ENCODE measurements around the gene EFNA4.
A peak's percentile ranks its signal among the peaks of the same experiment; 100 is the strongest.

EFNA4 gene, protein sequence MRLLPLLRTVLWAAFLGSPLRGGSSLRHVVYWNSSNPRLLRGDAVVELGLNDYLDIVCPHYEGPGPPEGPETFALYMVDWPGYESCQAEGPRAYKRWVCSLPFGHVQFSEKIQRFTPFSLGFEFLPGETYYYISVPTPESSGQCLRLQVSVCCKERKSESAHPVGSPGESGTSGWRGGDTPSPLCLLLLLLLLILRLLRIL

DNA sequence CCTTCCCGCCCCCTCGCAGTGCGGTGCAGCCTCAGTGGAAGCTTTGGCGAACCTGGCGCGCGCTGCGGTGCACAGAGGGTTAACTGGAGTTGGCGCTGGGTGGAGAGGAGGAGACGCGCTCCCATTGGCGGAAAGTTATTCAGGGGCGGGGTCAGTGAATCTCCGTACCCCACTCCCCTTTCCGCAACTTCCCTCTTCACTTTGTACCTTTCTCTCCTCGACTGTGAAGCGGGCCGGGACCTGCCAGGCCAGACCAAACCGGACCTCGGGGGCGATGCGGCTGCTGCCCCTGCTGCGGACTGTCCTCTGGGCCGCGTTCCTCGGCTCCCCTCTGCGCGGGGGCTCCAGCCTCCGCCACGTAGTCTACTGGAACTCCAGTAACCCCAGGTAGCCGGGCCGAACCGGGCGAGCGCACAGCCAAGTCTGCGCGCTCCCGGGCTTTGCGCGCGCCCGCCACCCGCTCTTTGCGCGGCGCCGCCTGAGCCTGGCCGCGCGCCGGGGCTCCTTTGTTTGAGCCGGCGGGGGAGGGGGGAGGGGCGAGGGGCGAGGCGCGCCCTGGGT lies at the start of gene EFNA4:
Gene EFNA4 (plus strand): TSS at position 191 of the 561 bp plus-strand sequence. CDS start 84 bp downstream, at position 275.
- peak; percentile 83 for DNase-seq

DNA sequence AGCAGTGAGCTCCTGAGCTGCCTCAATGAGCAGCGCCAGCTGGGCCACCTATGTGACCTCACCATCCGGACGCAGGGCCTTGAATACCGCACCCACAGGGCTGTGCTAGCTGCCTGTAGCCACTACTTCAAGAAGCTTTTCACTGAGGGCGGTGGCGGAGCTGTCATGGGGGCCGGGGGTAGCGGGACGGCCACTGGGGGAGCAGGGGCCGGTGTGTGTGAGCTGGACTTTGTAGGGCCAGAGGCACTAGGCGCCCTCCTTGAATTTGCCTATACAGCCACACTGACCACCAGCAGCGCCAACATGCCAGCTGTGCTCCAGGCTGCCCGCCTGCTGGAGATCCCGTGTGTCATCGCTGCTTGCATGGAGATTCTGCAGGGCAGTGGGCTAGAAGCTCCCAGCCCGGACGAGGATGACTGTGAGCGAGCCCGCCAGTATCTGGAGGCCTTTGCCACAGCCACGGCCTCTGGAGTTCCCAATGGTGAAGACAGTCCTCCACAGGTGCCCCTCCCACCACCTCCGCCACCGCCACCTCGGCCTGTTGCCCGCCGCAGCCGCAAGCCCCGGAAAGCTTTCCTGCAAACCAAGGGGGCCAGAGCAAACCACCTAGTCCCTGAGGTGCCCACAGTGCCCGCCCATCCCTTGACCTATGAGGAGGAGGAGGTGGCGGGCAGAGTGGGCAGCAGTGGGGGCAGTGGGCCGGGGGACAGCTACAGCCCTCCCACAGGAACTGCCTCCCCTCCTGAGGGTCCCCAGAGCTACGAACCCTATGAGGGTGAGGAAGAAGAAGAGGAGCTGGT lies 48.6 kb upstream of the EFNA4 start:
- DNase-seq = no peak

DNA sequence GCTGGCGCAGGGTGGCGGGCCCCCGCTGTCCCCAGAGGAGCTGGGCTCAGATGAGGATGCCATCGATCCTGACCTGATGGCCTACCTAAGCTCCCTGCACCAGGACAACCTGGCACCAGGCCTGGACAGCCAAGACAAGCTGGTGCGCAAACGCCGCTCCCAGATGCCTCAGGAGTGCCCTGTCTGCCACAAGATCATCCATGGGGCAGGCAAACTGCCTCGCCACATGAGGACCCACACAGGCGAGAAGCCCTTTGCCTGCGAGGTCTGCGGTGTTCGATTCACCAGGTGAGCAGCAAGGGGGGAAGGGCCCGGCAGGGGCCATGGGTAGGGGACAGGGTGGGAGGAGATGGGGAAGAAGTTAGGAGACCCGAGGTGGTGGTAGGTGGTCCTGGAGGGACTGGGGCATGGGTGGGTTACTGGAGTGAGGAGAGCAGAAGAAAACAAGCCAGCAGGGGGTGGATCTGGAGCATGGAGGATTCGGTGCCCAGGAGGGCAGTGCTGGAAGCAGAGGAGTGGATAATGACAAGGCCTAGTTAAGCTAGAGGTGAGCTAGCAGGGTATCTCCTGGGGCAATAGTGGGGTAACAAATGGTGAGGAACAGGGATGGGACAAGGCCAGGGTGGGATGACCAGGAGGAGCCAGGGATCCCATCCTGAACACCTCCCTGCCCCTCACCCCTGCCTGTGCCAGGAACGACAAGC lies 47.9 kb upstream of the EFNA4 start:
- DNase-seq = no peak

DNA sequence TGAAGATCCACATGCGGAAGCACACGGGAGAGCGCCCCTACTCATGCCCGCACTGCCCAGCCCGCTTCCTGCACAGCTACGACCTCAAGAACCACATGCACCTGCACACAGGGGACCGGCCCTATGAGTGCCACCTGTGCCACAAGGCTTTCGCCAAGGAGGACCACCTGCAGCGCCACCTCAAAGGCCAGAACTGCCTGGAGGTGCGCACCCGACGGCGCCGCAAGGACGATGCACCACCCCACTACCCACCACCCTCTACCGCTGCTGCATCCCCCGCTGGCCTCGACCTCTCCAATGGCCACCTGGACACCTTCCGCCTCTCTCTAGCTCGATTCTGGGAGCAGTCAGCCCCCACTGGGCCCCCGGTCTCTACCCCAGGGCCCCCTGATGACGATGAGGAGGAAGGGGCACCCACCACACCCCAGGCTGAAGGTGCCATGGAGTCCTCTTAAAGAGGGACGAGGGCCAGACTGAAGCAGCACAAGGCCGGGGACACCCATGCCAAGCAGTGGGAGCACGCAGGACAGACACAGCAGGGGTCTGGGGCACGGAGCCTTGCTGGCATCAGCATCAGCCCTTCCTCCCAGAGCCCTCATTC lies 47.2 kb upstream of the EFNA4 start:
- DNase-seq = no peak

DNA sequence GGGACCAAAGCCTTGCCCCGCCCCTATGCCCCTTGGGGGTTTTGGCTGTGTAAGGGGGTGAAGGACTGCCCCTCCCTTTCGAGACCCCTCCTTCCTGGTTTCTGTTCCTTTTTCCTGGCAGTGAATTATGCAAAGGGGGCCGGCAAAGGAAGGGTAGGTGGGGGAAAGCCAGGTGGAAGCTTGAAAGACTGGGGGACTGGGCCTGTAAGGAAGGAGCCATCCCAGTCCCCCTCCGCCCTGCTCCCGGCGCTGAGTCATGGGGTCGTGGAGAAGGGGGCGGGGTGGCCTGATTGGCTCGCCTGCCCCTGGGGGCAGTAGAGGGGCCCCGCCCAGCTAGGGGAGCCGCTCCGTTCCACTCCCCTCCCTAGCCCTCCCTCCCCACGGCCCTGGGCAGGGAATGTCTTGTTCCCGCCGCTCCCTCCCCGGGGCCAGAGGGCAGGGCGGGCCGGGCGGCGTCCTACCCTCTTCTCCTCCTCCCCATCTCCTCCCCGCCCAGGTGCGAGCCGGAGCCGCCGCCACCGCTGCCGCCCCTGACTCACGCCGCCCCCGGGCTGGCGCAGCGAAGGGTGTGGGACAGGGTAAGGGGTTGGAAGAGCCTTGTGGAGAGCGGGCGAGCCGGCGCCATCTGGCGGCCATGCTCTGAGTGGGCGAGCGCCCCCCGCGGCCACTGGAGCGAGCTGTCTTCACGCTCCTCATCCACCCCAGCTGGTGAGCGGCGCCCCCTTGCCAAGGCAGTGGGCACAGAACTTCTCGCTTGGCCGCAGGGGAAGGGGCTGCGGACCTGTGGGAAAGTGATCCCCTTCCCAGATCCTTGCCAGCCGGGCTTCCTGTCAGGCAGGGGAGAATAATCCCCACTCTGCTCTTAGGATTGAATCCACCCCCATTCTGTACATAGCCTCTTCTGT lies 46.2 kb upstream of the EFNA4 start:
- DNase-seq = peak; percentile 94

DNA sequence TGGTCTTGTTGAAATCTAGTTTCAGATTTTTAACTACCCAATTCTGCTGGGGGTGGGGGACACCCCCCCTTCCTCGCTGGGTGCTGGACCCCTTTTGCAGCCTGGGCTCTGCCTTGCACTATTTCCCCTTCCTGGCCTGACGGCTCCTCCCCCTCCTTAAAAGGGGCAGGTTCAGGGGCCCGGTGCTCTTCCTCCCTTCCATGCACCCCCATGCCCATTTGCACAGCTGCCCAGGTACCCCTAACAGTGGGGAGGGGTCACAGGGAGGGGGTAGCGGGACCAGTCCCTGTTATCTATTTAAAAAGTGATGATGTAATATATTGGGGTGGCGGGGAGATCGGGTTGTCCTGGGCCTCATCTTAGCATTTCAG lies 45.6 kb upstream of the EFNA4 start:
- DNase-seq = no peak

DNA sequence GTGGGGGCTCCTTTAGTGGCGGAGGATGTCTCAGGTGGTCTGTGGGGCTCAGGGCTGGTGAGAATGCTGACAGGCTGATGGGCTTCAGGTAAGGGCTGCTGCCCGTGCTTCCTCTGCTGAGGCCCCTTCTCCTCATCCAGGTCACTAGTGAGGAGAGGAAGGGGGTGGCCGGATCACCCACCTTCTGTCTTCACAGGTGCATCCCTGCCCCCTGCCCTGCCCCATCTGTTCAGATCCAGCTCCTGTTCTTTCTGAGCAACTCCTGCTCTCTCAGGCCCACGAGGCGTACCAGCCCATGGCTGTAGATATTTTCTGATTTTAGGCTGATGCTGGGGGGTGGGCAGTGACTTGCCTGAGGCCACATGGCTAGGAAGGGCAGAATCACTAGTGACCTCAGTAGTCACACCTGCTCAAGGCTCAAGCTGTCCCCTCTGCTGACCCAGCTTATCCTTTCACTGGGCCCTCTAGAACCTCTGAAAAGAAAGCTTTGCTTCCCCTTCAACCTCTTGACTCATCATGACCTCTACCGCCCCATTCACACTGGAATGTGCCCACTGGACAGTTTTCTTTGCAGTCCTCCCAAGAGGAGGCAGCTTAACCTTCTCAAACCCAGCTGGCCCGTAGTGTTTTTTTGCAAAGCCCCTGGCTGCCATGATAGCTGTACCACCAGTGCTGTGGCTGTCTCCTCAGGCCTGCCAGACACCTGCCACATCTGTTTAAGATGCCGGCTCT lies 44.8 kb upstream of the EFNA4 start:
- no peak for DNase-seq

DNA sequence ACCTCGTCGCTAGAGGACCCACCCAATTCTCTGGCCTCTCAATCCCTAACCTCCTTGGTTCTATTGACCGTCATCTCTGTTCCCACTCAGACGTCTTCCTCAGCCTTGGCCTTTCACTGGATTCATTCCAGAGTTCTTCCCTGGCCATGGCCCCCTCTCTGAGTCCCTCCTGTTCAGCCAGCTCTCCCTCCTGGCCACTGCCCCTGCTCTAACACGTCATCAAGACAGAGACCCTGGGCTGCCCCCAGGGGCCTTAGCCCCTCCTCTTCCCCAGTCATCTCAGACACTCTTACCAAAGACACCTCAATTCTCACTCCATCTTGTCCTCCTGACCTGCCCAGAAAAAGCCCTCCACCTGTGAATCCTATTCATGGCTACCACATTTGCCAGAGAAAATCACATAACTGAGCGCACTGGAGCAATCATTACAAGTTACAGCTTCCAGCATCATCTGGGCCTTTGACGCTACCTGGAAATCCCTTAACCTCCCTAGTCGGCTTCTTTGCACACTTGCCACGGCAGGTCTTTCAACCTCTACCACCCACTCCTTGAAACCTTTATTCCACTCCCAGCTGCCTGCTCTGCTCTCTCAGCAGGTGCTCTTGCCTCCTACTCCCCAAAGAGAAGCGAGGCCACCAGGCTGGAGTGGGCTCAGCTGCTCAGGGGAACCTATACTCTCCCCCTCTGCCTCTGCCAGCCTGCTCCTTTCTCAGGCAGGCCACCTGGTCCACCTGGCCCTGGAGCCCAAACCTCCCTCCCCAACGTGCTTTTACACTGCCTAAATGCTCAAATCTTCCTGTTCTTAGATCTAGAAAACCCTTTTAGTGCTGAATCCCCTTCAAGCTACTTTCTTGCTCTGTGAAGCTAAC lies 43.9 kb upstream of the EFNA4 start:
- no peak for DNase-seq

DNA sequence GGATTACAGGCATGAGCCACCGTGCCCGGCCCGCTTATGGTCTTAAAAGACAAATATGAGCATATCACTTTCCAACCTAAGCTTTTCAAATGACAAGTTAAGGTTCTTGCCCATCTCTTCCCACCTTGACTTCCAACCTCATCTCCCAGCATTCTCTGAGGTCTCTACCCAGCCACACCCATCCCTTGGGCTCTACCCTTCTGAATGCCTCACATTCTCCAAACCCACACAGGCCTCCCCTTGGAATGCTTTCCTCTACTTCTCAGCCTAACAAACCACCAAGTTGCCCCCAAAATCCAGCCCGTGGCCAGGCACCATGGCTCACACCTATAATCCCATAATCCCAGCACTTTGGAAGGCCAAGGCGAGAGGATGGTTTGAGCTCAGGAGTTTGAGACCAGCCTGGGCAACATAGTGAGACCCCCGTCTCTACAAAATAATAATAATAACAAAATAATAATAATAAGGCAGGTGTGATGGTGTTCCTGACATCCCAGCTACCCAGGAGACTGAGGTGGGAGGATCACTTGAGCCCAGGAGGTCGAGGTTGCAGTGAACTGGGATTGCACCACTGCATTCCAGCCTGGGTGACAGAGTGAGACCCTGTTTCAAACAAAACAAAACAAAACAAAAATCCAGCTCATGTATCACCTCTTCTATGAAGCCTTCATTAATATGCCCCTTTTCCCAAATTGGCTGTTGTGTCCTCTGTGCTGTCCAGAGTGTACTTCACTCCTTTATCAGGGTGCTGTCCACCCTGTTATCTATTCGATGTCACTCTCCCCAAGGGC lies 41.2 kb upstream of the EFNA4 start:
- DNase-seq = no peak

DNA sequence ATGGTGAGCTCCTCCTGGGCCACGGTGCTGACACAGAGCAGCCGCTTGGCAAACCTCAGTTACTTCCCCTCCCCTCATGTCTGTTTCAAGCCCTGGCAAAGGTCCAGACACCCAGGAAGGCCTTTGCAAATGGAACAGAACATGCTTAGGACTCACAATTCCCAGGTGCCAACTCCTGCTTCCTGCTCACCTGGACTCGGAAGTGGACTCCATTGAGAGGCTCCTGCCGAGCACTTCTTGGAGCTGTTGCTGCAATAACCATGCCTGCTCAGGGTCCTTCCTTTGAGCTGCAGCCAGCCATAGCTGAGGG lies 40.7 kb upstream of the EFNA4 start:
- DNase-seq = no peak

DNA sequence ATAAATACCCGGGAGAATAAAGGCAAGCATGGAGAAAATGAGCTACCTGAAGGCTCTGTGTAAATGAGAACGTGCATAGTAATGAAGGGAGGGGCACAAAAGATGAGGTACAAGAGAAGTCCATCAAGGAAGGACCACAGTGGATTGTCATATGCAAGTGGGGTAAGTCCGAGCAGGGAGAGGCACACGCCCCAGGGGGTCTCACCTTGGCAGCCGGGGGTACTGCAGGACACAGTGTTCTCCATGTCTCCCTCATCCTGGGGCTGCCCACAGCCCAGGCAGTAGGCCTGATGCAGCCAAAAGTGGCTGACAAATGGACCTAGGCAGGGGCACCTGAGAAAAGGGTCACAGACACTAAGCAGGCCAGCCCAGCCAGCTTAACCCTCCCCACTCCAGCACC lies 39.9 kb upstream of the EFNA4 start:
- no peak for DNase-seq

DNA sequence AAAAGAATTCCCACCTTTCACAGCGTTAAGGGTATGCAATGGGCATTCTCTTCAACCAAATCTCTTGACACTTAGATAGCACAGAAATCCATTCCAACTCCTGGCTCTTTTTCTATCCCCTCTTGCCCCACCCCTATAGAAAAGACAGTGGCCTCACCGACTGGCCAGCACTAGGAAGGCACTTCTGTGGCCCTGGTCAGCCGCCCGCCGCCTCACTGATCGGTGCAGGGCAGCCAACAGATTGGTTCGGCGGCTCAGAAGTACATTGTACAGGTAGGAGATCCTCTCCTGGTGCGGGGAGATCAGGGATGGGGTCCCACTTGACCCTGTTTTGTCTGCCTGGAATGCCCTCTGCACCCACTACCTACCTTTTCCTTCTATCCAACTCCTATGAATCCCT lies 39.2 kb upstream of the EFNA4 start:
- no peak for DNase-seq

DNA sequence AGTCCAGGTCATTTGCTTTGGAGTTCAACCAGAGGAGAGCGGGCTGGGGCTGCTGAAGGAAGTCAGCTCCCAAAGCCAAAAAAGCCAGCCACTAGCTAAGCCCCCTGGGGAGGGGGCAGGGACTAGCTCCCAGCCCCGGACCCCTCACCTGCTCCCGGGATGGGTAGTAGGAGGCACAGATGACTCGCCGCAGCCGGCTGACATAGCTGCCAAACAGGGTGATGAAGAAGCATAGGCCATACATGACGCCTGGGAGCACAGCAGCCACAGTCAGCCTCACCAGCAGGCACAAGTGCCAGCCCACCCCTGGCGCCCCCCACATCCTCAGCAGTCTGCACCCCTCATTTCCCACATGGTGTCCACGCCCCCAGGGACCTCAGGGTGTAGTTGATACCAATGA lies 37.4 kb upstream of the EFNA4 start:
- DNase-seq = no peak

DNA sequence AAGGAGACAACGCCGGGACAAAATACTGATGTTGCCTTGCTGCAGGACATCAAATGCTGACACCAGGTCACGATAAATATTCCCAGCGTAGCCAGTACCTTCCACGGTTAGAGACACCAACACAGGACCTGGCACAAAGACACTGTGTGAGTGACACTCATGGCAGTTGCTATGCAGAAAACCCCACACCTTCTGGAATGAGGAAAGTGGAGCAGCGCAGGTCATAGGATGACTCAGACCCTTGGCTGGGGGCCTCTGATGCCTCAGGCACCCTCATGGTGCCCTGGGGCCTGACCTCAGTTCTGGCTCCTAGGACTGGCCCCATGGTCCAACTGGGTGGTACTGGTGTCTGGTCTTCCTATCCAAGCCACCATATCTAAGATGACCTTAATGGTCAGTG lies 37.0 kb upstream of the EFNA4 start:
- no peak for DNase-seq

DNA sequence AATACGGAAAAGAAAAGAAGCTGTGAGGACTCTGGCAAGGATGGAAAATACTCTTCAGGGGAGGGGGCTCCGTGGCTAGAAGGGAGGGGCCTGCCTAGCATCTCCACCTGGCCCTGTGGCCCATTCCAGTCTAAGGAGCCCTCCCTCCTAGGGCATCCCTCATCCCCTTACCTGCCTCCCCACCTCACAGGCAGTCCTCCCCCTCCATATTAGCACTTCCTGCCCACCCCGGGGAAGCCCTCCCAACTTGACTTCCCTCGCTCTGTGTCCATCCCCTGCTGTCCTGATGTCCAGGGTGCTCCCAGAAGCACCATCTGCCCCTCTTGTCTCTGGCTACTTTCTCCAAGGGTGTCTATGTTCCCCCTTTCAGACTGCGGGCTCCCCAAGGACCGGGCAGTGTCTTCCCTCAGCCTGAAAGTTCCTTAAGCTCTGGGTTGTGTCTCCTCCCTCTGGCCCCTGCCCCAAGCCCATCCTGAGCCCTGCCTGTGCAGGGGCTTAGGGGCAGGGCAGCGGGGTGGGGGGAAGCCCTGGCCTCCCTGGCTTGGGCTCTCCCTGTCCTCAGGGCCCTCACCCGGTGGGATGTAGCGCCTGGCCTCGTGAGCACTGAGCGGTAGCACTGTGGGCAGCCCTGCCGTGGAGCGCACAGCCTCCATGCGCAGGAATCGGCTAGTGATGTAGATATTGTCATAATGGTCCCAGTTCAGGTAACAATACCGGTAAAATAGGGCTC lies 33.9 kb upstream of the EFNA4 start:
- DNase-seq = no peak

DNA sequence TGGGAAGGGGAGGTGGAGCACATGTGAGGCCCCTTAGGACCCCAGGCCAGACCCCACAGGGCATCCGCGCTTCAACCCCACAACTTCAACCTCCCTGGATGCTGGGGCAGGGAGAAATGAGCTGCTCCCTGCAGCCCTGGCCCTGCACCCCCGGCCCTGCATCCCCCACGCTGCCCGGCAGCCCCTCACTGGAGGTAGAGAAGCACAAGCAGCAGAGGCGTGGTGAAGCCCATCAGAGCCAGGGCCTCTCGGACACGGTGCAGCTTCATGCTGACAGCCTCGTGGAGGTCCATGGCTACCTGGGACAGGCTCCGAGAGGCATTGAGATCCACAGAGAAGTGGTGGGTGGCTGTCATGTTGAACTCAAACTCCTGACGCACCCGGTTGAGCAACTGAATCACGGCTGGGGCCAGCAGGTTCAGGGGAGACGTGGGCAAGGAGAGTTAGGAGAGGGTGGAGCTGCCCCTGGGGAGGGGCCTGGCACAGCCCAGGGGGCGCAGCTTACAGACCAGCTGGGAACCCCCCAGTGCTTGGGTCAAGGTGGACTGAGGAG lies 33.2 kb upstream of the EFNA4 start:
- no peak for DNase-seq

DNA sequence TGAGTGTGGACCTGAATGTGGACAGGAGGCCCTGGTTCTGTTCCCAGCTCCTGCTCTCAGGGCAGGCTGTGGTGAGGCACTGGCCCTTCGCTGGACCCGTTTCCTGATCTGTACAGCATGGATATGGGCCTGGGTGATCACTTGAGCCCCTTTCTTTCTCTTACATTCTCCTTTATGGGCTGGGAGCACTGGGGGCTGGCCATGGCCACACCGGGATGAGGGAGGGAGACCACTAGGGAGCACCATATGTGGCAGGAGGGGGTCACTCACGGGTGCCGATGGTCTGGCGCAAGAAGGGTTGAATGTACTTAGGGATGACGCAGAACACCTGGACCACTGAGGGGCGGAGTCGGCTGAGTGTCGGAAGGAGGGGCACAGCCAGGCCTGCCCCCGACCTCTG lies 32.6 kb upstream of the EFNA4 start:
- no peak for DNase-seq

DNA sequence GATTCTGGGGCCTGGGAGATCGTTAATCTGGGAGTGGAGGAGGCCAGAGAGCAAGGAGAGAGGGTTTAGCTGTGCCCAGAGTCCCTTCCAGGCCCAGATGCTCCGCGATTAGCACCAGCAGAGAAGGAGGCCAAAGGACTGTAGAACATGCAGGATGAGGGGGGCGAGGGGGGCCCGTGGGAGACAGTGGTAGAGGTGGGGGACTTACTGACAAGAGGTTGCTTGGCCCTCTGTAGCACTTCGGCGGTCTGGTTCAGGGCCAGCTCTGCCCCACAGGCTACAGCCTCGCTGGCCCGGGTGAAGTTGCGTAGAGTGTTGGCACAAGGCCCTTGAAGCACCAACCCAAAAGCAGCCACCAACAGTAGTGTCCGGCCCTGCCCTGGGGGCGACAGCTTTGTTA lies 30.7 kb upstream of the EFNA4 start:
- no peak for DNase-seq

DNA sequence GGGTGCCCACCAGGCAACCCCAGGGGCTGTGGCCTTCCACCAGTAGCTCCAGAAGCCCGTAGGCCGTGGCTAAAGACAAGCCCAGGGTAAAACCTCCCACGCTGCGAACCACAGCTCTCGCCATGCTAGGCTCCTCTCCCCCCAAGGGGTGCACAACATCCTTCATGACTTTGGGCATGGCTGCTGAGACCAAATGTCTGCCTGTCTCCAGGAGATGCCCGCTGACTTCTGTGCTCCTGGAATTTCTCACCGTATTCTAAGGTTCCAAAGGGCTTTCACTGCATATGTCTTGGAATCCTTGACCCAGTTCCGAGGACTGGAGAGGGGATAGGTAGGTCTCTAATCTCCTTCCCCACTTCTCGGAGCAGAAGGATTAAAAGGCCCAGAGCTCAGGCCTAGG lies 30.0 kb upstream of the EFNA4 start, which contains the start of the genes DCST1 and DCST2:
Gene DCST1 (plus strand): TSS at position 301 of the 400 bp plus-strand sequence. CDS start 213 bp downstream, outside the sequence.
Gene DCST2 (minus strand): TSS at position 258 of the 400 bp plus-strand sequence. CDS start 80 bp downstream, at position 178.
- DNase-seq = no peak

All from stimulated activated naive CD4-positive, alpha-beta T cell treated with Interleukin-2 at 50 U/mL for 16 hours (primary cell).